H1 (cell line): ENCODE measurements around the gene MICU2. TPM values are rescaled to one million over a fixed set of nuclear protein-coding genes. Genes with fewer than 3 reads are reported as not detected.

ENCODE experiments used
- CTCF ChIA-PET: fragments of 300-600 bp; sonication (Branson Sonifier 250); formaldehyde crosslinking; loops from one replicate; lab custom pipeline; 2021; ENCODE audit not compliant: partially characterized antibody; lab: Charles Lee
- POLR2A ChIA-PET: fragments of 300-600 bp; sonication (Branson Sonifier 250); formaldehyde crosslinking; loops from one replicate; lab custom pipeline; 2021; ENCODE audit warnings: inconsistent platforms; ENCODE audit not compliant: partially characterized antibody; lab: Charles Lee
- DNase-seq, 2 experiments: peaks; one replicate each; pipeline versions ENCODE4 v3.0.0 to v3.0.0-alpha.2; 2010 to 2022; ENCODE audit warnings: low spot score in 2 of 2, low read depth in 1 of 2, mixed read lengths in 1 of 2
- FAIRE-seq: peaks from 2 replicates; lab custom pipeline; 2011; peaks lifted over from hg19 to GRCh38; lab: Jason Lieb, UNC
- H2AFZ ChIP-seq: 2 replicates; pipeline ENCODE4 v1.8.1; 2012; ENCODE audit warnings: low read length, inconsistent platforms
- H2AK5ac ChIP-seq: 2 replicates; pipeline ENCODE4 v1.6.1; 2013; ENCODE audit warnings: low read depth, low read length
- H2BK120ac ChIP-seq: replicated peaks from 2 replicates; pipeline ENCODE3; 2013; ENCODE audit warnings: low read depth, low read length, inconsistent platforms
- H2BK12ac ChIP-seq: 2 replicates; pipeline ENCODE4 v1.6.1; 2013; ENCODE audit warnings: low read depth, low read length
- H2BK15ac ChIP-seq: 2 replicates; pipeline ENCODE4 v1.6.1; 2013; ENCODE audit warnings: low read length
- H2BK20ac ChIP-seq: 2 replicates; pipeline ENCODE4 v1.6.1; 2013; ENCODE audit warnings: low read length
- H2BK5ac ChIP-seq: 2 replicates; pipeline ENCODE4 v1.6.1; 2013; ENCODE audit warnings: low read depth, low read length
- H3K14ac ChIP-seq: 2 replicates; pipeline ENCODE4 v1.6.1; 2013; ENCODE audit warnings: inconsistent platforms; ENCODE audit not compliant: insufficient read length
- H3K18ac ChIP-seq: 2 replicates; pipeline ENCODE4 v1.6.1; 2013; ENCODE audit warnings: low read length; ENCODE audit errors: extremely low read depth
- H3K23ac ChIP-seq: 2 replicates; pipeline ENCODE4 v1.6.1; 2013; ENCODE audit warnings: inconsistent platforms; ENCODE audit not compliant: insufficient read length
- H3K23me2 ChIP-seq: 2 replicates; pipeline ENCODE4 v1.6.1; 2013; ENCODE audit warnings: low read depth, low read length
- H3K27ac ChIP-seq: 2 replicates; pipeline ENCODE4 v1.6.1; 2011; ENCODE audit warnings: low read depth, low read length, inconsistent platforms
- H3K27me3 ChIP-seq, 4 experiments: replicated peaks in 1 of 4; 1 replicate in 1 of 4; 2 replicates in 3 of 4; pipeline versions ENCODE4 v1.6.1 to v1.8.1; 2011 to 2013; ENCODE audit warnings: low read length in 3 of 4, mild to moderate bottlenecking in 3 of 4, inconsistent platforms in 2 of 4, mixed read lengths in 2 of 4, moderate library complexity in 1 of 4; ENCODE audit not compliant: control insufficient read depth in 3 of 4, insufficient read depth in 3 of 4; ENCODE audit errors: extremely low read depth in 1 of 4
- H3K36me3 ChIP-seq, 4 experiments: 2 replicates each; pipeline versions ENCODE4 v1.6.1 to v1.8.1; 2011 to 2013; ENCODE audit warnings: mild to moderate bottlenecking in 4 of 4, low read length in 3 of 4, moderate library complexity in 2 of 4, control low read depth in 1 of 4, inconsistent platforms in 1 of 4; ENCODE audit not compliant: insufficient read depth in 4 of 4, control insufficient read depth in 2 of 4
- H3K4ac ChIP-seq: replicated peaks from 2 replicates; pipeline ENCODE3; 2013; ENCODE audit warnings: low read length, low read depth, mixed read lengths, inconsistent platforms; ENCODE audit not compliant: insufficient read length
- H3K4me1 ChIP-seq, 4 experiments: replicated peaks in 1 of 4; 1 replicate in 1 of 4; 2 replicates in 3 of 4; pipeline versions ENCODE4 v1.6.1 to v1.8.1; 2011 to 2013; ENCODE audit warnings: low read length in 3 of 4, inconsistent platforms in 2 of 4, mixed read lengths in 1 of 4; ENCODE audit not compliant: insufficient read depth in 4 of 4, control insufficient read depth in 3 of 4
- H3K4me2 ChIP-seq, 2 experiments: 2 replicates each; pipeline versions ENCODE4 v1.6.1 to v1.8.1; 2011 to 2013; ENCODE audit warnings: low read depth in 2 of 2, low read length in 2 of 2, control low read depth in 1 of 2, inconsistent platforms in 1 of 2, mild to moderate bottlenecking in 1 of 2; ENCODE audit not compliant: insufficient read depth in 1 of 2
- H3K4me3 ChIP-seq, 4 experiments: fragments of 200-600, 300-600 bp in 1 of 4; sonication (generic), shearing (Covaris generic), sonication (Bioruptor Twin) in 1 of 4; 2 replicates each; pipeline versions ENCODE4 v1.5.1 to v1.8.1; 2011 to 2016; ENCODE audit warnings: low read length in 4 of 4, low read depth in 3 of 4, control low read depth in 2 of 4, inconsistent platforms in 2 of 4, mild to moderate bottlenecking in 2 of 4, mixed read lengths in 1 of 4, moderate library complexity in 1 of 4; ENCODE audit not compliant: insufficient read depth in 2 of 4; ENCODE audit errors: extremely low read depth in 1 of 4
- H3K56ac ChIP-seq: replicated peaks from 2 replicates; pipeline ENCODE3; 2013; ENCODE audit warnings: low read depth, mild to moderate bottlenecking, mixed read lengths, low read length, inconsistent platforms; ENCODE audit not compliant: insufficient read length
- H3K79me1 ChIP-seq: 2 replicates; pipeline ENCODE4 v1.6.1; 2013; ENCODE audit warnings: low read depth, low read length, control low read depth
- H3K79me2 ChIP-seq, 2 experiments: 2 replicates each; pipeline versions ENCODE4 v1.6.1 to v1.8.1; 2012 to 2013; ENCODE audit warnings: low read length in 2 of 2, mild to moderate bottlenecking in 2 of 2, inconsistent platforms in 1 of 2; ENCODE audit not compliant: insufficient read depth in 2 of 2, control insufficient read depth in 1 of 2
- H3K9ac ChIP-seq, 4 experiments: replicated peaks in 1 of 4; 1 replicate in 1 of 4; 2 replicates in 3 of 4; pipeline versions ENCODE4 v1.6.1 to v1.8.1; 2011 to 2013; ENCODE audit warnings: low read depth in 3 of 4, low read length in 3 of 4, control low read depth in 2 of 4, mild to moderate bottlenecking in 2 of 4, moderate library complexity in 2 of 4, inconsistent platforms in 1 of 4; ENCODE audit errors: extremely low read depth in 1 of 4
- H3K9me3 ChIP-seq, 2 experiments: 2 replicates each; pipeline versions ENCODE4 v1.6.1 to v1.8.1; 2012 to 2013; ENCODE audit warnings: mild to moderate bottlenecking in 2 of 2, moderate library complexity in 2 of 2, control low read depth in 1 of 2, inconsistent platforms in 1 of 2, low read depth in 1 of 2, low read length in 1 of 2, mixed read lengths in 1 of 2; ENCODE audit not compliant: insufficient read depth in 2 of 2
- H4K20me1 ChIP-seq, 2 experiments: replicated peaks in 1 of 2; 2 replicates each; pipeline versions ENCODE3 to v1.8.1; 2011 to 2013; ENCODE audit warnings: inconsistent platforms in 2 of 2, low read length in 2 of 2, mild to moderate bottlenecking in 1 of 2; ENCODE audit not compliant: insufficient read depth in 2 of 2, control insufficient read depth in 1 of 2
- H4K5ac ChIP-seq: 2 replicates; pipeline ENCODE4 v1.6.1; 2013; ENCODE audit warnings: low read length, low read depth, mixed read lengths, inconsistent platforms; ENCODE audit not compliant: insufficient read length
- H4K8ac ChIP-seq: 2 replicates; pipeline ENCODE4 v1.8.0; 2013; ENCODE audit warnings: mild to moderate bottlenecking, moderate library complexity, low read length, inconsistent platforms; ENCODE audit not compliant: insufficient read depth; ENCODE audit errors: extremely low read depth
- H4K91ac ChIP-seq: replicated peaks from 2 replicates; pipeline ENCODE3; 2013; ENCODE audit warnings: low read length, mixed read lengths, inconsistent platforms; ENCODE audit not compliant: insufficient read length
- BRCA1 ChIP-seq: IDR thresholded peaks from 2 replicates; pipeline ENCODE4 v1.6.1; 2012; ENCODE audit warnings: low read depth, low read length, improper control_type of control experiment
- CEBPB ChIP-seq: IDR thresholded peaks from 2 replicates; pipeline ENCODE4 v1.6.1; 2012; ENCODE audit warnings: low read depth, low read length
- CTBP2 ChIP-seq: IDR thresholded peaks from 2 replicates; pipeline ENCODE4 v1.7.0; 2011; ENCODE audit warnings: borderline replicate concordance, mild to moderate bottlenecking, moderate library complexity, mixed read lengths, low read length; ENCODE audit not compliant: insufficient read depth, insufficient read length
- FOSL1 ChIP-seq: IDR thresholded peaks from 2 replicates; pipeline ENCODE4 v1.6.1; 2011; ENCODE audit warnings: mild to moderate bottlenecking, low read depth, low read length, moderate library complexity; ENCODE audit not compliant: insufficient read depth
- HDAC2 ChIP-seq, 2 experiments: fragments of 300-600 bp in 1 of 2; sonication (generic) in 1 of 2; IDR thresholded peaks; 2 replicates each; pipeline ENCODE4 v1.6.1; 2011 to 2012; ENCODE audit warnings: low read depth in 2 of 2, low read length in 2 of 2, mild to moderate bottlenecking in 2 of 2, moderate library complexity in 2 of 2, borderline replicate concordance in 1 of 2, inconsistent platforms in 1 of 2
- KDM4A ChIP-seq: IDR thresholded peaks from one replicate; pipeline ENCODE4 v1.7.1; 2012; ENCODE audit warnings: low read depth, mild to moderate bottlenecking, moderate library complexity, low read length, inconsistent platforms; ENCODE audit not compliant: severe bottlenecking
- MAFK ChIP-seq: IDR thresholded peaks from 2 replicates; pipeline ENCODE4 v1.6.1; 2012; ENCODE audit warnings: low read depth, mild to moderate bottlenecking, improper control_type of control experiment, low read length
- NANOG ChIP-seq: IDR thresholded peaks from 2 replicates; pipeline ENCODE4 v1.6.1; 2011; ENCODE audit warnings: low read length, low read depth, mild to moderate bottlenecking, inconsistent platforms; ENCODE audit not compliant: insufficient read depth, poor library complexity, severe bottlenecking
- POLR2AphosphoS5 ChIP-seq: IDR thresholded peaks from 2 replicates; pipeline ENCODE4 v1.6.1; 2011; ENCODE audit warnings: low read depth, low read length
- RAD21 ChIP-seq, 2 experiments: IDR thresholded peaks in 1 of 2; conservative IDR thresholded peaks in 1 of 2; 2 replicates each; pipeline ENCODE4 v1.6.1; 2011; ENCODE audit warnings: low read depth in 2 of 2, low read length in 2 of 2, improper control_type of control experiment in 1 of 2, inconsistent platforms in 1 of 2, mild to moderate bottlenecking in 1 of 2, moderate library complexity in 1 of 2
- TAF7 ChIP-seq: optimal IDR thresholded peaks from 2 replicates; pipeline ENCODE3; 2011; ENCODE audit warnings: low read depth, mild to moderate bottlenecking, inconsistent platforms, low read length, moderate library complexity, borderline replicate concordance
- TBP ChIP-seq: IDR thresholded peaks from 2 replicates; pipeline ENCODE4 v1.6.1; 2011; ENCODE audit warnings: low read depth, low read length, improper control_type of control experiment
- WGBS, 2 experiments: shearing (Covaris generic) in 1 of 2; methylation state at CpG; one replicate each; pipeline versions ENCODE4 v1.1.6 to v1.1.7; 2013 to 2015; ENCODE audit warnings: low lambda C conversion rate in 2 of 2, mixed read lengths in 2 of 2, inconsistent platforms in 1 of 2, low coverage in 1 of 2, missing lambda C conversion rate in 1 of 2; ENCODE audit not compliant: insufficient replicate concordance in 2 of 2, insufficient coverage in 1 of 2, insufficient read length in 1 of 2; ENCODE audit errors: extremely low coverage in 1 of 2, missing lambda C conversion rate in 1 of 2; 5-methylcytosine and 5-hydroxymethylcytosine counted together
- polyA plus RNA-seq, 7 experiments: library from polyadenylated mRNA; depleted of rRNA in 3 of 7; stranded (reverse) in 5 of 7; unstranded in 2 of 7; fragments of >200 nt in 5 of 7; fragments of 200-250 nt in 2 of 7; gene quantifications; 1 replicate in 5 of 7; 2 replicates in 1 of 7; 4 replicates in 1 of 7; pipeline versions ENCODE4 v1.2.1 to v1.2.3, GENCODE V29; 2011 to 2013; ENCODE audit warnings: missing spikeins in 2 of 7, mixed read lengths in 2 of 7
- total RNA-seq: library from RNA; stranded (reverse); fragmentation: NEBNext Ultra II Directional; extraction: Animal tissue kit (Norgen Biotek cat#: 25700); gene quantifications from 2 replicates; pipeline ENCODE4 v1.2.1, GENCODE V29; 2021

MICU2 gene
- total and polyA plus RNA-seq, 2 of the 8 experiments (the other 6 are each of a cell fraction or from before 2014, with no cell fraction given), result 34.6 to 36.5 TPM

- Histone ChIP-seq H2BK5ac (no peak overlapping the region), H3K23me2 (no peaks in the 10 kb centered on the region), H3K4ac (no peak overlapping the region), H3K4me1 (no peaks in the 10 kb centered on the region), H2AK5ac (no peak overlapping the region), H3K27ac (no peak overlapping the region), H3K79me1 (no peaks in the 10 kb centered on the region), H3K27me3 (no peaks in the 10 kb centered on the region), H4K5ac (no peak overlapping the region), H3K4me3 (no peak overlapping the region), H2BK15ac (no peak overlapping the region), H3K56ac (no peak overlapping the region), H4K8ac (no peak overlapping the region), H3K9ac (no peak overlapping the region), H2BK20ac (no peak overlapping the region), H2AFZ (no peak overlapping the region), H4K91ac (no peak overlapping the region), H3K79me2 (no peaks in the 10 kb centered on the region), H3K9me3 (no peaks in the 10 kb centered on the region), H2BK12ac (no peak overlapping the region), H3K4me2 (no peak overlapping the region), H3K23ac (no peak overlapping the region), H3K36me3 (no peaks in the 10 kb centered on the region), H4K20me1 (no peaks in the 10 kb centered on the region), H2BK120ac (no peak overlapping the region), H3K14ac (no peak overlapping the region), H3K18ac (no peak overlapping the region)
- ChIA-PET POLR2A (no interaction called here), CTCF (interaction anchor here (0.6 to 1.1 kb wide), 2 partner anchors 22 to 28 kb away, joined by 3 to 4 read pairs; no protein-coding TSS in a partner anchor)
- DNase-seq, result no peak
- 88% methylated on average over 3 of the region's 3 CpGs; no CpG with 5 or more reads in 1 of the 2 experiments for WGBS, 2 experiments
- FAIRE-seq, result no peak
- TF ChIP-seq MAFK, result no peak
- no peak for TF ChIP-seq RAD21 (IDR thresholded peaks at IDR 0.05 in 1 of 2, conservative IDR thresholded peaks at IDR 0.05 in 1 of 2; ENCODE audit: low read depth in 2 of 2, low read length in 2 of 2)
- TF ChIP-seq KDM4A, result no peak
- TF ChIP-seq POLR2AphosphoS5, result no peak
- no peak for TF ChIP-seq NANOG
- no peak for TF ChIP-seq TAF7
- no peak for TF ChIP-seq BRCA1
- no peak for TF ChIP-seq HDAC2 (IDR thresholded peaks at IDR 0.05; ENCODE audit: borderline replicate concordance in 1 of 2, low read depth in 2 of 2, low read length in 2 of 2)
- no peak for TF ChIP-seq TBP
- TF ChIP-seq FOSL1, result no peak
- TF ChIP-seq CTBP2, result no peak
- TF ChIP-seq CEBPB, result no peak
Observed at GRCh38 chr13:21529146-21529893, 74.7 kb downstream of the MICU2 start.
